ENCODE results near the gene RASSF4. TPM values are rescaled to one million over a fixed set of nuclear protein-coding genes. Genes with fewer than 3 reads are reported as not detected.

The RASSF4 gene
- total and polyA plus RNA-seq, 2 donors (not counting 3 experiments of a cell fraction or from before 2014, with no cell fraction given): 7.6 to 8.2 TPM

DNA sequence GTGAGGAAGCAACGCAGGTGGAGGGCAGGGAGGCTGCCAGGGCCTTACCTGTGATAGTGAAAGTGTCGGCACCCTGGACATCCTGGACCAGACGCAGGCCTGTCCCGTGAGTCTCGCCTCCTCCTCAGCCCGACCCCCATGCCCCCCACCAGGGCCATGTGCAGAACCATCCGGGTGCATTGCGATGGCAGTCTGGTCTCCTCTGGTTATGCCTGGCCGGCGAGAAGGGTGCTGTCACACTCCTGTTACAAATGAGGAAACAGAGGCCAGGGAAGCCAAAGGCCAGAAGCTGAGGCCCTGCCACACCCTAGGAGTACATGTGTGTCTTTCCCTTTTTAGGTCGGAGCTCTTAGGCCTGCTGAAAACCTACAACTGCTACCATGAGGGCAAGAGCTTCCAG is 11.8 kb downstream of the RASSF4 start:
- no TSS peak for BruUV-seq (replicated peaks)
- FAIRE-seq: no peak

More for the DNA sequence above, 11.8 kb downstream of the RASSF4 start:
- TF ChIP-seq POLR2AphosphoS5 (IDR thresholded peaks at IDR 0.05; ENCODE audit: insufficient read depth, low read depth, low read length): no peak
- TF ChIP-seq GATA2 (IDR thresholded peaks at IDR 0.05; ENCODE audit: insufficient read depth, insufficient read length, low read depth, low read length): no peak
- TF ChIP-seq, protein P1, sequence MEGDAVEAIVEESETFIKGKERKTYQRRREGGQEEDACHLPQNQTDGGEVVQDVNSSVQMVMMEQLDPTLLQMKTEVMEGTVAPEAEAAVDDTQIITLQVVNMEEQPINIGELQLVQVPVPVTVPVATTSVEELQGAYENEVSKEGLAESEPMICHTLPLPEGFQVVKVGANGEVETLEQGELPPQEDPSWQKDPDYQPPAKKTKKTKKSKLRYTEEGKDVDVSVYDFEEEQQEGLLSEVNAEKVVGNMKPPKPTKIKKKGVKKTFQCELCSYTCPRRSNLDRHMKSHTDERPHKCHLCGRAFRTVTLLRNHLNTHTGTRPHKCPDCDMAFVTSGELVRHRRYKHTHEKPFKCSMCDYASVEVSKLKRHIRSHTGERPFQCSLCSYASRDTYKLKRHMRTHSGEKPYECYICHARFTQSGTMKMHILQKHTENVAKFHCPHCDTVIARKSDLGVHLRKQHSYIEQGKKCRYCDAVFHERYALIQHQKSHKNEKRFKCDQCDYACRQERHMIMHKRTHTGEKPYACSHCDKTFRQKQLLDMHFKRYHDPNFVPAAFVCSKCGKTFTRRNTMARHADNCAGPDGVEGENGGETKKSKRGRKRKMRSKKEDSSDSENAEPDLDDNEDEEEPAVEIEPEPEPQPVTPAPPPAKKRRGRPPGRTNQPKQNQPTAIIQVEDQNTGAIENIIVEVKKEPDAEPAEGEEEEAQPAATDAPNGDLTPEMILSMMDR (IDR thresholded peaks at IDR 0.05; ENCODE audit: extremely low read depth in 1 of 2, insufficient read depth in 1 of 2, low read depth in 1 of 2, low read length in 2 of 2): no peak
- TF ChIP-seq EZH2 (IDR thresholded peaks at IDR 0.05; ENCODE audit: borderline replicate concordance, low read depth, low read length, severe bottlenecking): no peak
- TF ChIP-seq, protein P2, sequence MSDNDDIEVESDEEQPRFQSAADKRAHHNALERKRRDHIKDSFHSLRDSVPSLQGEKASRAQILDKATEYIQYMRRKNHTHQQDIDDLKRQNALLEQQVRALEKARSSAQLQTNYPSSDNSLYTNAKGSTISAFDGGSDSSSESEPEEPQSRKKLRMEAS (IDR thresholded peaks at IDR 0.05; ENCODE audit: insufficient read depth, insufficient read length): no peak
- TF ChIP-seq MYC (IDR thresholded peaks at IDR 0.05; ENCODE audit: low read depth, low read length): no peak
- TF ChIP-seq JUN (IDR thresholded peaks at IDR 0.05; ENCODE audit: borderline replicate concordance, insufficient read depth, insufficient read length, low read depth): no peak
- TF ChIP-seq POLR2A (IDR thresholded peaks at IDR 0.05; ENCODE audit: low read depth, low read length): no peak
- no peak for TF ChIP-seq FOS (IDR thresholded peaks at IDR 0.05; ENCODE audit: borderline replicate concordance, insufficient read depth, low read length)
- no peaks in the 10 kb centered on the region for H3K79me2 ChIP-seq (ENCODE audit: control insufficient read depth, insufficient read depth, low read length)
- intact Hi-C loops (cut with micrococcal nuclease) (loop anchor here (10.0 kb wide), 1 partner anchor 1297 kb away; no protein-coding TSS in a partner anchor), dilution Hi-C loops (cut with MboI; ENCODE audit: extremely low pct_ligation_motif_present, low sequenced_read_pairs) (no loop called here)
- no peaks in the 10 kb centered on the region for H3K9me1 ChIP-seq (replicated peaks; ENCODE audit: control insufficient read depth, extremely low read depth, insufficient read depth, low read length)
- ChIA-PET POLR2A (no interaction called here), CTCF (no interaction called here)
- no peaks in the 10 kb centered on the region for H3K27me3 ChIP-seq (ENCODE audit: control insufficient read depth in 2 of 2, insufficient read depth in 2 of 2, low read length in 2 of 2)
- peaks cover 6% of the 10 kb centered on the region for H3K4me1 ChIP-seq (ENCODE audit: control insufficient read depth, extremely low read depth, insufficient read depth, low read length)
- no peaks in the 10 kb centered on the region for H4K20me1 ChIP-seq (replicated peaks; ENCODE audit: control insufficient read depth, extremely low read depth, insufficient read depth, low read length)
- H3K4me2 ChIP-seq (ENCODE audit: insufficient read depth, low read length): no peak overlapping the region
- H3K27ac ChIP-seq (ENCODE audit: insufficient read depth, low read depth, low read length): no peak overlapping the region
- no peak overlapping the region for H3K4me3 ChIP-seq (replicated peaks in 1 of 3; ENCODE audit: insufficient read depth in 1 of 3, low read depth in 1 of 3, low read length in 3 of 3)
- H3K36me3 ChIP-seq (ENCODE audit: control insufficient read depth in 2 of 2, extremely low read depth in 1 of 2, insufficient read depth in 2 of 2, low read length in 2 of 2): no peaks in the 10 kb centered on the region
- no peak overlapping the region for H3K9ac ChIP-seq (replicated peaks; ENCODE audit: extremely low read depth, insufficient read depth, low read length)
- no peaks in the 10 kb centered on the region for H3K9me3 ChIP-seq (replicated peaks; ENCODE audit: control insufficient read depth, insufficient read depth, low read length)
- no peak overlapping the region for H2AFZ ChIP-seq (ENCODE audit: low read depth, low read length)
- no peak for DNase-seq (ENCODE audit: low read depth, low spot score)
